ENCODE measurements around the gene UBTF.
A peak's percentile ranks its signal among the peaks of the same experiment; 100 is the strongest.

UBTF gene

GRCh38 chr17:44193326-44194084 is 26.0 kb downstream of the UBTF start:
- DNase-seq: no peak

GRCh38 chr17:44192750-44193149 is 26.7 kb downstream of the UBTF start:
- DNase-seq: no peak

- no peak for DNase-seq
These were observed 27.5 kb downstream of the UBTF start for GRCh38 chr17:44191941-44192496.

- DNase-seq: no peak
These were observed 28.1 kb downstream of the UBTF start for GRCh38 chr17:44191369-44191768.

DNA sequence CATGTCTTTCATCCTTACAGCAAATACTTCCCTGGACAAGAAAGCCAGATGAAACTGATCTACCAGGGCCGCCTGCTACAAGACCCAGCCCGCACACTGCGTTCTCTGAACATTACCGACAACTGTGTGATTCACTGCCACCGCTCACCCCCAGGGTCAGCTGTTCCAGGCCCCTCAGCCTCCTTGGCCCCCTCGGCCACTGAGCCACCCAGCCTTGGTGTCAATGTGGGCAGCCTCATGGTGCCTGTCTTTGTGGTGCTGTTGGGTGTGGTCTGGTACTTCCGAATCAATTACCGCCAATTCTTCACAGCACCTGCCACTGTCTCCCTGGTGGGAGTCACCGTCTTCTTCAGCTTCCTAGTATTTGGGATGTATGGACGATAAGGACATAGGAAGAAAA is 29.0 kb downstream of the UBTF start:
- no peak for DNase-seq

DNA sequence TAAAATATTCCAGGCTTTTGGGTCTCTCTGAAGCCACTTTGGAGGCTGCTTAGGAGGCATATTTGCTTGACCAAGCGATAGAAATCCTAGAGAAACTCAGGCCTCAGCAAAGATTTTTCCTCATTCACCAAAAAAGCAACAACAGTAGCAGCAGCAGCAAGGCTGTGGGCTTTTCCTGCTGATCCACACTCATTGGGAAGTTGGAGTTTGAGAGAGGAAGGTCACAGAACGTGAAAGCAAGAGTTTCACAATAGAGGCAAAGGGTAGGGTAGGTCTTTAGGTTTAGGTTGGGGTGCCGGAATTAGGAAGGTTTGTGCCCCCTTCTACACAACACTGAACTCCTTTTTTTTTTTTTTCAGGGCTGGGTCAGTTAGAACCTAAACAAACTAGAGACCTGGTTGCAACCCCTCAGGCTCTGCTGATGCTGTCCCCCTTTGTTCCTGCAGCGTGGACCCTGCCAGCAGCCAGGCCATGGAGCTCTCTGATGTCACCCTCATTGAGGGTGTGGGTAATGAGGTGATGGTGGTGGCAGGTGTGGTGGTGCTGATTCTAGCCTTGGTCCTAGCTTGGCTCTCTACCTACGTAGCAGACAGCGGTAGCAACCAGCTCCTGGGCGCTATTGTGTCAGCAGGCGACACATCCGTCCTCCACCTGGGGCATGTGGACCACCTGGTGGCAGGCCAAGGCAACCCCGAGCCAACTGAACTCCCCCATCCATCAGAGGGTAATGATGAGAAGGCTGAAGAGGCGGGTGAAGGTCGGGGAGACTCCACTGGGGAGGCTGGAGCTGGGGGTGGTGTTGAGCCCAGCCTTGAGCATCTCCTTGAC is 30.7 kb downstream of the UBTF start:
- DNase-seq: no peak

DNA sequence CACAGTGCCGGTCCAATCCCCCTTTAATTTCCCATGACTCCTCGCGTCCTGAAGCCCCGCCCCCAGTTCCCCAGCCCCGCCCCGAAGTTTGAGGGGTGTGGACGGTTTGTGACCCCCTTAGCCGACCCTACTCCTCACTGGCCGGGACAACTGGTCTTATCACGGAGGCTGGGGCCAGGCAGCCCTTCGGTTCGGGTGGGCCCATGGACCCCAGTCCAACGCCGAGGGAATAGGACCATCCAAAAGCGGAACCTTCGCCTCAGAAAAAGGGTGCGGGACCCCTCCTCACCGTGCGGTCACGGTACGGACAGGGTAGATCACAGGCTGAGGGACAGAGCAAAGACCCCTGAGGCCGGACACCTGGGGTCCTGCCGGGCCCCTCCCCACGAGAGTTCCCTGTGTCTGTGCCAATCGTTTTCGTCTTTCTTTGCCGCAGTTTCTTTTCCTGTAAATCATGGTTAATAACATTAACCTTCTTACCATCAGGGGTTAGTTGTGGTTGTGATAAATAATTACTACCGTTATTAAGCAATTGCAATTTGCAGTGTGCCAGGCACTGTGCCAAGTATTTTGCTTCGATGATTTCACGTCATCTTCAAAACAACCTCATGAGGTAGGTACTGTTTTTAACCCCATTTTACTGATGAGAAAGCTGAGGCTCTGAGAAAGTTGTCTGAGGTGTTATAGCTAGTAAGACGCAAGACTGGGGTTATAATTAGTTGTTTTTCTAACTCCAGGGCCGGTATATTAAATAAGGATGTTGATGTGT is 32.2 kb downstream of the UBTF start:
- DNase-seq: peak; percentile 50

DNA sequence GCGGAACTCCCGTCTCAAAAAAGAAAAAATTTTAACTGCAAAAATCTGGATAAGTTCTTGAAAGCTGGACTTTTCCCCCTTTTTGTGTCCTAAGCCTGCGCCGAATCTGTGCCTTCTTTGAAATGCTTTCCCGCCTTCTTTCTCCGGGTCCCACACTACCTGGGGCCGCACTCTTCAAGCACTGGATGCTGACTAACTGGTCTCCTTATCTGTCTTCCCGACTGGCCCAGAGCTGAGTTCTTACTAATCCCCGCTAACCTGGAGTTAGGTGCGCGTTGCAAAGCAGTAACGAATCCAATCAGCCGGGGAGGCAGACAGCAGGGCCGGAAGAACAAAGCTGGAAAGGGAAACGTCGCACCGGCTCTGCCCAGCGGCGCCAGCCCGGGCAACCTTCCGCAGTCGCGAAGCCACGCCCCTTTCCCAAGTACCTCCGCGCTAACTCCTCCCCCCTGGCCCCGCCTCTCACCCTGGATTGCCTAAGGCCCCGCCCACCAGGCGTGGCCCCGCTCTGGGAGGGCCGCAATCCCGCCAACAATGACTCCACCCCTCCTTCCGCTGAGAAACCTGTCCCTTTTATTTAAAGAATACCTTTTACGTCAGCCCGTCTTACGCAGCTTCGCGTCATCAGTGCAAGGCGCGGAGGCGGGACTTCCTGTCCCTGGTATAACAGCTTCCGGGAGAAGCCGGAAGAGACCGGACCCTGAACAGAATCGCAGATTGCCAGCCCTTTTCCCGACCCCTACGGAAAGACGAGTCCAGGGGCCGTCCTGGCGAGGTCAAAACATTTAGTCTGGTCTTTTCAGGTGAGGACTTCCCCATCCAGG is 33.0 kb downstream of the UBTF start, which contains the start of gene TMUB2:
TSS of gene TMUB2 (plus strand) at position 666 of the 824 bp plus-strand sequence. CDS start 737 bp downstream, outside the sequence.
- DNase-seq: peak; percentile 99

- DNase-seq: no peak
These were observed 35.2 kb downstream of the UBTF start for GRCh38 chr17:44184212-44184810.

DNA sequence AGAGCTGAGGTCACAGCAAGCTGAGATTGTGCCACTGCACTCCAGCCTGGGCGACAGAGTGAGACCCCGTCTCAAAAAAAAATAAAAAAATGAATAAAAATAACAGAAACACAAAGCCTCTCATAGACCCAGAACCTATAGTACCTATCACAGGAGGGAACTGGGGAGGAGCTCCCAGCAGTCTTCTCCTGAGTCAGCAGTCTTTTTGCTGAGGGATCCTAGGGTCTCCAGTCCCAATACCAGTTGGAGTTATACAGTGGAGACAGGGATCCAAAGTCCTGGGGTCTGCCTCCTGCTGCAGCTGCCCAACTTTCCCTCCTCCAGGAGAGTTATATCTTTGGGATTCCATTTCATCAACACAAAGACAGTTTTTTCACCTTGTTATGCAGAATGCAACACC is 36.5 kb downstream of the UBTF start:
- DNase-seq: no peak

DNA sequence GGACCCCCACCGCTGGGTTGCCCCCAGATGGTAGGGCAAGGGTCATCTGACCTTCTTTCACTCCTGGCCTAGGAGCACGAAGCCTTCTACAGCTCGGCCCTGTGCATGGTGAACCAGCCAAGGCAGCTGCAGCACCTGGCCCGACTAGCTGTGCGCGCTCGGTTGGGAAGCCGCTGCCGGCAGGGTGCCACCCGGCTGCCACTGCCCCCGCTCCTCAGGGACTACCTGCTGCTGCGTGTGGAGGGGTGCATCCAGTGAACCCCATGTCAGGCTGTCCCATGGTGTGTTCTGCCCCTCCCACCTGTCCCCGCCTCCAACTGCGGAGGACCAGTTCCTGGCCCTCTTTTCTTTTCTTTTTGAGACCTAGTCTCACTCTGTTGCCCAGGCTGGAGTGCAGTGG is 41.3 kb downstream of the UBTF start:
- DNase-seq: no peak

DNA sequence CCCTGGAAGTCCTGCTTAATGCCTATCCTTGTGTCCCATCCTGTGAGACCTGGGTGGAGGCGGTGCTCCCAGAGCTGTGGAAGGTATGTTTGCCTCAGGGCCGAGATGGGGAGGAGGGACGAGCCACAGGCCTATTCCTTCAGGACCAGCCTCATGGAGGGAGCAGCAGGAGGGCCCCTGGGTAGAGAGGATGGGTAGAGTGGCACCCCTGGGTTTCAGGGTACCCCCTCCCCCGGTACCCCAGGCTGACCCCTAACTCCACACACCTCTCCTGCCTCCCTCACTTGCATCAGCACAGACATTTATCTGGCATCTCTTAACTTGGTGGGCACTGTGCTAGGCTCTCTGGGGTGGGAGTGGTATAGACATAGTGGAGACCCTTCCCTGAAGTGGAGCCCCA is 41.8 kb downstream of the UBTF start:
- DNase-seq: no peak

- no peak for DNase-seq
These were observed 42.6 kb downstream of the UBTF start for GRCh38 chr17:44176671-44177501.

- no peak for DNase-seq
These were observed 43.2 kb downstream of the UBTF start for GRCh38 chr17:44176257-44176656.

DNA sequence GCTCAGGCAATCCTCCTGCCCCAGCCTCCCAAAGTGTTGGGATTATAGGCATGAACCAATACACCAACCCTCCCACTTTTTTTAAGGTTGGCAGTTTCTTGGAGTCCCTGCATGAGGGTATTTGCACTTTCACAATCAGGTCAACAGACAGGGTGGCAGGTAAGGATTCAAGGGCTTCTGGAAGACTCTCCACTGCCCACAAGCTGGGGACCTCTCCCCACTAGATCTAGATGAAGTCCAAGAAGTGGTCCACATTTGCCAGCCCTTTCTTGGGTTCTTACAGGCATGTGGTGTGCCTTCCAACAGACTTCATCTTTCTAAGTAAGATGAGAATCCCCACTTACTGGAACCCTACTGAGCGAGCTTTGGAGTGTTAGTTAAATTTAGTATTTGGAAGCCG is 45.0 kb downstream of the UBTF start:
- DNase-seq: no peak

- DNase-seq: no peak
These were observed 47.5 kb downstream of the UBTF start for GRCh38 chr17:44171931-44172455.

DNA sequence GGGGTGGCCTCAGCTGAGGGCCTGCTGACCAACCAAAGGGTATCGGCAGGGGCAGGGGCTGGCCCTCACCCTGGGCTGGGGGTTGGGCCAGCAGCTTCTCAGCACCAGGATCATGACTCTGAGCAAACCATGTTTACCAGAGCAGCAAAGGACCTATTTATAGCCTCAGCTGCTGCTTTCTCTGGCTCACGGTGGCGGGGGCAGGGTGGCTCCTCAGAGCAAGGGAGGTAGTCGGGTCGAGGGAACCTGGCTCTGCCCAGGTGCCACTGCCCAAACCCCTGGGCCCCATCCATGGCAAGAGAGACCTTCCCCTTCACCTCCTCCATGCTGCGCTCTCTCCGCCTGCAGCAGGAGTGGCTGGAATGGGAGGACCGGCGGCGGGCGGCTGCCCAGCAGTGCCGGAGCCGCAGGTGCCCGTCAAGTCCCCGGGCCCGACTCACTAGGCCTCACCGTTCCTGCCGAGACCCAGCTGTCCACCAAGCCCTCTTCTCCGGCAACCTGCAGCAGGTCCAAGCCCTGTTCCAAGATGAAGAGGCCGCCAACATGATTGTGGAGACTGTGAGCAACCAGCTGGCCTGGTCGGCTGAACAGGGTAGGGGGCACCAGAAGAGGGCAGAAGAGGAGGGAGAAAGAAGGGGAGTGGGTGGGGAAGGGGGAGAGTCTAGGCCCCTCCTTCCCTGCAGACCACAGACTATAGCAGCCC is 48.8 kb downstream of the UBTF start, which contains the start of gene ASB16:
TSS of gene ASB16 (plus strand) at position 206 of the 703 bp plus-strand sequence. CDS start at position 292, 86 bp downstream.
- no peak for DNase-seq

DNA sequence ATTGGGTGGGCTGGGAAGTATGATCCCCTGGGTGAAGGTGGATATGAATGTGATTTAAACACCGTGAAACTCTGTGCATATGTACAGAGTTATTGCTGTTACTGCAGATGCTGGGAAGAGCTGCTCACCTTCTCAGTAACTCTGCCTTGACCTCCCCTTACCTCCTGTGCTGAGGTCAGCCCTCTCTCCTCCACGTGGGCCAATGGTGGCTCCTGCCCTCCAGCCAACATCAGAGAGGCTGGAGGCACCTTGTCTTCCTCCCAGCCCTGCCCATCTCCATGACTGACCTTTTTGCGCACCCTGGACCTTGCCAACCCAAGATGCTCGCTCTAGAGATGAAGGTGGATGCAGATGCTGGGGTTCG is 49.4 kb downstream of the UBTF start:
- DNase-seq: no peak

- no peak for DNase-seq
These were observed 52.2 kb downstream of the UBTF start for GRCh38 chr17:44167181-44167861.

Measured in hematopoietic multipotent progenitor cell treated with erythropoietin and hydrocortisone succinate and interleukin-3 and kit ligand, for 8 days (in vitro differentiated cells).